SK-N-SH (cell line): Measurements from ENCODE around the gene DGCR6L.
"Not testable (repeated sequence)": the region's sequence is repeated elsewhere in the genome, so short reads cannot be mapped to it uniquely, and the experiment has no call there.

Source experiments
- JUND ChIP-seq: IDR thresholded peaks from 2 replicates; pipeline ENCODE4 v1.4.0; 2012
- RFX5 ChIP-seq: IDR thresholded peaks from 2 replicates; pipeline ENCODE4 v1.6.1; 2012; ENCODE audit warnings: mild to moderate bottlenecking, improper control_type of control experiment, low read length
- TF ChIP-seq, protein P1 (sequence below): fragments of 200-600 bp; sonication (generic); IDR thresholded peaks from 2 replicates; pipeline ENCODE4 v1.6.1; 2017; ENCODE audit warnings: antibody characterized with exemption, mild to moderate bottlenecking, moderate library complexity

- TF ChIP-seq, protein P1, sequence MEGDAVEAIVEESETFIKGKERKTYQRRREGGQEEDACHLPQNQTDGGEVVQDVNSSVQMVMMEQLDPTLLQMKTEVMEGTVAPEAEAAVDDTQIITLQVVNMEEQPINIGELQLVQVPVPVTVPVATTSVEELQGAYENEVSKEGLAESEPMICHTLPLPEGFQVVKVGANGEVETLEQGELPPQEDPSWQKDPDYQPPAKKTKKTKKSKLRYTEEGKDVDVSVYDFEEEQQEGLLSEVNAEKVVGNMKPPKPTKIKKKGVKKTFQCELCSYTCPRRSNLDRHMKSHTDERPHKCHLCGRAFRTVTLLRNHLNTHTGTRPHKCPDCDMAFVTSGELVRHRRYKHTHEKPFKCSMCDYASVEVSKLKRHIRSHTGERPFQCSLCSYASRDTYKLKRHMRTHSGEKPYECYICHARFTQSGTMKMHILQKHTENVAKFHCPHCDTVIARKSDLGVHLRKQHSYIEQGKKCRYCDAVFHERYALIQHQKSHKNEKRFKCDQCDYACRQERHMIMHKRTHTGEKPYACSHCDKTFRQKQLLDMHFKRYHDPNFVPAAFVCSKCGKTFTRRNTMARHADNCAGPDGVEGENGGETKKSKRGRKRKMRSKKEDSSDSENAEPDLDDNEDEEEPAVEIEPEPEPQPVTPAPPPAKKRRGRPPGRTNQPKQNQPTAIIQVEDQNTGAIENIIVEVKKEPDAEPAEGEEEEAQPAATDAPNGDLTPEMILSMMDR: not testable (repeated sequence)
- TF ChIP-seq JUND, RFX5: not testable (repeated sequence)
Observed at GRCh38 chr22:20346553-20346952, 26.7 kb upstream of the DGCR6L start.
